Measurements from ENCODE around the gene SLIT3.

GRCh38 chr5:168878135-168878745 is 422.7 kb downstream of the SLIT3 start:
- TF ChIP-seq ELF4 (IDR thresholded peaks at IDR 0.05) (no peak), PKNOX1 (IDR thresholded peaks at IDR 0.05) (no peak), ZNF384 (IDR thresholded peaks at IDR 0.05) (no peak), SP1 (IDR thresholded peaks at IDR 0.05) (no peak)
